Measurements from ENCODE around the gene TOB2.

DNA sequence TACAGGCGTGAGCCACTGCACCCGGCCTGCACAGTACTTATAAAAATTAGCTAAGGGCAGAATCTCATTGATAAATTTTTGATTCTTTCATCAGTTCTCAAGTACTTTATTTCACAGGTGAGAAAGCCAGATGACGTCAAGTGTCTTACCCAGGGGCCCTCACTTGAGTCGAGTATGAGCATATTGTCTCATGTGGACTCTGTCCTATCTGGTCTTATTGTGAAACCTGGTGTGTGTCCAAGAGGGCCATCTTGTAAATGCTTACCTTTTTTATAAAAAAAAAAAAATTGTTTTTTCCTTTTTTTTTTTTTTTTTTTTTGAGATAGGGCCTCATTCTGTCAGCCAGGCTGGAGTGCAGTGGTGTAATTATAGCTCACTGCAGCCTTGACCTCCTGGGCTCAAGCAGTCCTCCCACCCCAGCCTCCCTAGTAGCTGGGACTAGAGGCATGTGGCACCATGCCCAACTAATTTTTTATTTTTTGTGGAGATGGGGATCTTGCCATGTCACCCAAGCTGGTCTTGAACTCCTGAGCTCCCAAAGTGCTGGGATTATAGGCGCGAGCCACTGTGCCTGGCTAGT lies 28.4 kb upstream of the TOB2 start:
- TF ChIP-seq POLR2A (IDR thresholded peaks at IDR 0.05): no peak
- TF ChIP-seq CTCF (IDR thresholded peaks at IDR 0.05): no peak

Data from testis (tissue), 2 donors.